WTC11 (cell line): ENCODE measurements around the gene BABAM2. TPM values are rescaled to one million over a fixed set of nuclear protein-coding genes. Genes with fewer than 3 reads are reported as not detected.

ENCODE experiments used
- ATAC-seq: fragments of 200-7000 bp; cut with Tn5 transposase; 2 replicates; pipeline ENCODE4 v1.10.0; 2021; ENCODE audit warnings: mild to moderate bottlenecking, moderate library complexity
- CTCF ChIA-PET: fragments of 300-600 bp; sonication (Branson Sonifier 250); formaldehyde crosslinking; loops from one replicate; lab custom pipeline; 2021; ENCODE audit warnings: antibody characterized with exemption; lab: Charles Lee
- POLR2A ChIA-PET: fragments of 350-600 bp; sonication (Branson Sonifier 250); formaldehyde crosslinking; loops from one replicate; lab custom pipeline; 2021; ENCODE audit warnings: antibody characterized with exemption; lab: Charles Lee
- DNase-seq: peaks from one replicate; pipeline ENCODE4 v3.0.0; 2021; ENCODE audit warnings: low spot score
- H3K27ac Mint-ChIP-seq: 2 replicates; pipeline ENCODE4 v1.8.0; 2021; ENCODE audit warnings: mixed read lengths
- H3K27me3 Mint-ChIP-seq: 2 replicates; pipeline ENCODE4 v1.8.0; 2021; ENCODE audit warnings: low read depth, mild to moderate bottlenecking, moderate library complexity, mixed read lengths
- H3K36me3 Mint-ChIP-seq: 2 replicates; pipeline ENCODE4 v1.8.0; 2021; ENCODE audit warnings: mixed read lengths
- H3K4me1 Mint-ChIP-seq: 2 replicates; pipeline ENCODE4 v1.8.0; 2022; ENCODE audit warnings: mixed read lengths
- H3K4me3 Mint-ChIP-seq: 2 replicates; pipeline ENCODE4 v1.8.0; 2021; ENCODE audit warnings: mild to moderate bottlenecking, moderate library complexity, mixed read lengths
- H3K9me3 Mint-ChIP-seq: 2 replicates; pipeline ENCODE4 v1.8.0; 2021; ENCODE audit warnings: mixed read lengths
- AFF4 ChIP-seq: sonication (generic); formaldehyde crosslinking; IDR thresholded peaks from 2 replicates; pipeline ENCODE4 v1.8.1; 2023; ENCODE audit warnings: mild to moderate bottlenecking, missing genetic modification reagents, borderline replicate concordance
- ATF1 ChIP-seq: sonication (generic); formaldehyde crosslinking; IDR thresholded peaks from 2 replicates; pipeline ENCODE4 v1.8.1; 2023; ENCODE audit warnings: mild to moderate bottlenecking, moderate library complexity, missing genetic modification reagents
- ATF6 ChIP-seq: sonication (generic); formaldehyde crosslinking; IDR thresholded peaks from 2 replicates; pipeline ENCODE4 v1.8.1; 2023; ENCODE audit warnings: mild to moderate bottlenecking, missing genetic modification reagents
- CREB1 ChIP-seq: sonication (generic); formaldehyde crosslinking; IDR thresholded peaks from 2 replicates; pipeline ENCODE4 v1.8.0; 2023; ENCODE audit warnings: mild to moderate bottlenecking, missing genetic modification reagents
- ERG ChIP-seq: fragments of 250-450 bp; sonication (Bioruptor Pico); IDR thresholded peaks from 2 replicates; pipeline ENCODE4 v1.8.0; 2021; ENCODE audit warnings: mild to moderate bottlenecking
- ESRRA ChIP-seq: sonication (generic); formaldehyde crosslinking; IDR thresholded peaks from 2 replicates; pipeline ENCODE4 v1.8.1; 2022; ENCODE audit warnings: mild to moderate bottlenecking, missing genetic modification reagents, borderline replicate concordance
- FOXP4 ChIP-seq: sonication (generic); formaldehyde crosslinking; IDR thresholded peaks from 2 replicates; pipeline ENCODE4 v1.8.0; 2022; ENCODE audit warnings: mild to moderate bottlenecking, missing genetic modification reagents
- GABPB1 ChIP-seq: sonication (generic); formaldehyde crosslinking; IDR thresholded peaks from 2 replicates; pipeline ENCODE4 v1.8.1; 2023; ENCODE audit warnings: mild to moderate bottlenecking, missing genetic modification reagents
- GTF2I ChIP-seq: fragments of 250-450 bp; sonication (Bioruptor Pico); conservative IDR thresholded peaks from 2 replicates; pipeline ENCODE4 v1.4.0; 2021; ENCODE audit warnings: mild to moderate bottlenecking
- NR3C1 ChIP-seq: sonication (generic); formaldehyde crosslinking; conservative IDR thresholded peaks from 2 replicates; pipeline ENCODE4 v1.8.1; 2023; ENCODE audit warnings: low read depth, mild to moderate bottlenecking, missing genetic modification reagents
- PRDM15 ChIP-seq: sonication (generic); formaldehyde crosslinking; IDR thresholded peaks from 2 replicates; pipeline ENCODE4 v1.8.0; 2022; ENCODE audit warnings: missing genetic modification reagents
- PREB ChIP-seq: sonication (generic); formaldehyde crosslinking; IDR thresholded peaks from 2 replicates; pipeline ENCODE4 v1.8.1; 2022; ENCODE audit warnings: mild to moderate bottlenecking, missing genetic modification reagents, moderate library complexity, borderline replicate concordance
- TP53 ChIP-seq: sonication (generic); formaldehyde crosslinking; IDR thresholded peaks from 2 replicates; pipeline ENCODE4 v1.8.1; 2023; ENCODE audit warnings: mild to moderate bottlenecking, missing genetic modification reagents
- ZNF138 ChIP-seq: sonication (generic); formaldehyde crosslinking; conservative IDR thresholded peaks from 2 replicates; pipeline ENCODE4 v1.8.1; 2022; ENCODE audit warnings: mild to moderate bottlenecking, moderate library complexity, missing genetic modification reagents
- ZNF219 ChIP-seq: sonication (generic); formaldehyde crosslinking; IDR thresholded peaks from 2 replicates; pipeline ENCODE4 v1.8.0; 2023; ENCODE audit warnings: missing genetic modification reagents, mild to moderate bottlenecking, borderline replicate concordance
- ZNF232 ChIP-seq: sonication (generic); formaldehyde crosslinking; IDR thresholded peaks from 2 replicates; pipeline ENCODE4 v1.8.0; 2022; ENCODE audit warnings: mild to moderate bottlenecking, missing genetic modification reagents
- ZNF425 ChIP-seq: fragments of 250-450 bp; sonication (Bioruptor Pico); conservative IDR thresholded peaks from 2 replicates; pipeline ENCODE4 v1.9.0; 2021; ENCODE audit warnings: mild to moderate bottlenecking
- ZNF671 ChIP-seq: fragments of 250-450 bp; sonication (Bioruptor Pico); IDR thresholded peaks from 2 replicates; pipeline ENCODE4 v1.8.0; 2021; ENCODE audit warnings: mild to moderate bottlenecking
- total RNA-seq: library from RNA; stranded (reverse); gene quantifications from 3 replicates; pipeline ENCODE4 v1.2.3, GENCODE V29; 2021

Gene BABAM2
- total RNA-seq, 1 experiment from 2014 or later = 16.5 TPM

GRCh38 chr2:28322051-28322450 is 431.5 kb downstream of the BABAM2 start:
- H3K27me3 Mint-ChIP-seq = no peaks in the 10 kb centered on the region
- POLR2A ChIA-PET = no interaction called here
- H3K4me3 Mint-ChIP-seq = no peak overlapping the region
- TF ChIP-seq NR3C1 (CRISPR knock-in tag) (no peak), ATF1 (CRISPR knock-in tag) (no peak), AFF4 (no peak), GABPB1 (CRISPR knock-in tag) (no peak), ESRRA (CRISPR knock-in tag) (no peak), FOXP4 (CRISPR knock-in tag) (no peak), ATF6 (CRISPR knock-in tag) (no peak), PRDM15 (no peak), PREB (CRISPR knock-in tag) (no peak), ZNF232 (CRISPR knock-in tag) (no peak), ZNF138 (CRISPR knock-in tag) (no peak), TP53 (CRISPR knock-in tag) (no peak)
- TF ChIP-seq, all 79 proteins: peak for 0
- DNase-seq (no peak), ATAC-seq (no peak)
- Mint-ChIP-seq H3K4me1 (peaks cover 57% of the 10 kb centered on the region), H3K27ac (peak overlapping the region; percentile 13), H3K36me3 (no peaks in the 10 kb centered on the region), H3K9me3 (no peaks in the 10 kb centered on the region)
- CTCF ChIA-PET = no interaction called here

- no peak for ATAC-seq
- Mint-ChIP-seq H3K27me3 (no peaks in the 10 kb centered on the region), H3K4me1 (peaks cover 55% of the 10 kb centered on the region), H3K27ac (peak overlapping the region; percentile 13), H3K36me3 (no peaks in the 10 kb centered on the region), H3K9me3 (no peaks in the 10 kb centered on the region), H3K4me3 (no peak overlapping the region)
- CTCF ChIA-PET = interaction anchor here (0.5 kb wide), 1 partner anchor 970 kb away, joined by 3 read pairs; no protein-coding TSS in a partner anchor
- POLR2A ChIA-PET = no interaction called here
- no peak for DNase-seq
- no peak for TF ChIP-seq ERG
- TF ChIP-seq CREB1 (CRISPR knock-in tag) = no peak
- TF ChIP-seq ZNF671 (CRISPR knock-in tag) = no peak
- no peak for TF ChIP-seq ESRRA (CRISPR knock-in tag)
- TF ChIP-seq ZNF425 (CRISPR knock-in tag) = no peak
- no peak for TF ChIP-seq ZNF219
- TF ChIP-seq GTF2I = no peak
- TF ChIP-seq TP53 (CRISPR knock-in tag) = no peak
Measured at GRCh38 chr2:28322456-28322855, 431.9 kb downstream of the BABAM2 start.
